Ovary (tissue), 9 donors: ENCODE data around the gene SH3BGR. TPM values are rescaled to one million over a fixed set of nuclear protein-coding genes. Genes with fewer than 3 reads are reported as not detected.
A peak's percentile ranks its signal among the peaks of the same experiment; 100 is the strongest.

Experiments used
- DNase-seq, 5 donors: peaks; one replicate each; pipeline ENCODE4 v3.0.0-alpha.2; 2019 to 2020
- H3K27ac ChIP-seq, 2 donors: fragments of 200-600 bp; one replicate each; pipeline versions ENCODE4 v1.5.1 to v1.8.0; 2019 to 2022
- H3K27me3 ChIP-seq: fragments of 200-600 bp; one replicate; pipeline ENCODE4 v1.8.0; 2022
- H3K36me3 ChIP-seq: fragments of 200-600 bp; sonication (generic); one replicate; pipeline ENCODE4 v1.5.1; 2019
- H3K4me1 ChIP-seq: one replicate; pipeline ENCODE4 v1.8.1; 2013; ENCODE audit warnings: mild to moderate bottlenecking, moderate library complexity; ENCODE audit not compliant: insufficient read depth
- H3K4me3 ChIP-seq: fragments of 200-600 bp; sonication (generic); one replicate; pipeline ENCODE4 v1.5.1; 2017
- H3K9me3 ChIP-seq, 2 donors: fragments of 200-600 bp in 1 of 2; sonication (generic) in 1 of 2; one replicate each; pipeline versions ENCODE4 v1.5.1 to v1.8.1; 2013 to 2019; ENCODE audit warnings: mild to moderate bottlenecking in 1 of 2, moderate library complexity in 1 of 2
- CTCF ChIP-seq, 3 donors: fragments of 450-650 bp in 2 of 3; fragments of 200-600 bp in 1 of 3; IDR thresholded peaks; one replicate each; pipeline versions ENCODE4 v1.5.1 to v1.8.0; 2016 to 2022; ENCODE audit warnings: antibody characterized with exemption in 3 of 3, mild to moderate bottlenecking in 1 of 3
- EP300 ChIP-seq: sonication (generic); formaldehyde crosslinking; IDR thresholded peaks from one replicate; pipeline ENCODE4 v1.6.1; 2017; ENCODE audit warnings: antibody characterized with exemption
- POLR2A ChIP-seq: fragments of 450-650 bp; IDR thresholded peaks from one replicate; pipeline ENCODE4 v1.6.1; 2017; ENCODE audit warnings: antibody characterized with exemption, mild to moderate bottlenecking, moderate library complexity
- WGBS, 3 donors: extraction: QIAGEN DNeasy Blood & Tissue Kit in 1 of 3; methylation state at CpG; one replicate each; pipeline versions ENCODE4 v1.1.5 to v1.1.7; 2013 to 2017; 5-methylcytosine and 5-hydroxymethylcytosine counted together
- intact Hi-C, 4 donors: fragments of 100-400 bp; cut with DNase I; formaldehyde crosslinking; loops; one replicate each; pipeline versions ENCODE4 v1.11.0 to v1.15.1; 2022 to 2023
- polyA plus RNA-seq, 2 donors: library from polyadenylated mRNA; stranded (reverse); fragments of 200-250 nt in 1 of 2; fragments of 350-450 nt in 1 of 2; fragmentation: Illumina TruSeq in 1 of 2; extraction: RNeasy Lipid Tissue Mini Kit (QIAGEN cat#74804) in 1 of 2; gene quantifications; one replicate each; pipeline ENCODE4 v1.2.3, GENCODE V29; 2013 to 2014
- total RNA-seq, 7 donors: library from RNA; depleted of rRNA in 2 of 7; stranded (reverse); fragments of >200 nt in 2 of 7; fragmentation: NEBNext Ultra II Directional in 3 of 7; extraction: Animal tissue kit (Norgen Biotek cat#: 25700) in 3 of 7; gene quantifications; one replicate each; pipeline versions ENCODE4 v1.1.0 to v1.2.4, GENCODE V29; 2016 to 2023
- donor health status: DM: no; HTN: no; CAD: no; lungs with moderate emphysema.
- donor health status: DM: no; HTN: no; CAD: no.
- donor health status: Bipolar disorder and iron deficiency.
- donor health status: DM: yes; HTN: yes; CAD: no.
- donor health status: DM: no; HTN: no; CAD: no.
- donor health status: DM: yes; HTN: yes; CAD: no.

SH3BGR gene
- total and polyA plus RNA-seq, 9 donors, result 1.1 to 16.2 (median 3.0) TPM

DNA sequence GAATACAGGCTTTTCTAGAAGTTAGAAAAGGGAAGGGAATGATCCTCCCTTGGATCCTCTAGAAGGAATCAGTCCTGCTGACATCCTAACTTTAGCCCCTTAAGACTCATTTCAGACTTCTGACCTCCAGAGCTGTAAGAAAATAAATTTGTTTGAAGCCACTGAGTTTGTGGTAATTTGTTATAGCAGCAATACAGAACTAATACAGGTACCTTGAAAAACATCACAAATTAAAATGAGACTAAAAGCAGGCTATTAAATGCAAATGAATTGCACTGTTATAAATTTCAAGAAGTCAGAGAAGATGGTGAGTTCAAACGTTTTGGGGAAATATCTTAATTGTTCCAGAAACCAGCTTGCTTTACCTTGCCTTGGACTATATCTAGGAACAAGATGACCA is 12.5 kb upstream of the SH3BGR start:
- Histone ChIP-seq H3K4me1 (no peaks in the 10 kb centered on the region), H3K9me3 (no peaks in the 10 kb centered on the region), H3K4me3 (no peak overlapping the region), H3K27me3 (no peaks in the 10 kb centered on the region), H3K36me3 (no peaks in the 10 kb centered on the region), H3K27ac (no peak overlapping the region)
- TF ChIP-seq EP300, result no peak
- TF ChIP-seq POLR2A, result no peak
- TF ChIP-seq CTCF (IDR thresholded peaks at IDR 0.05), result no peak
- DNase-seq, result no peak
- intact Hi-C loops, result no loop called here
- WGBS, 3 donors, result 34 to 43% (median 40%) methylated on average over 1 of the region's 1 CpG

GRCh38 chr21:39441502-39442475 is 10.0 kb upstream of the SH3BGR start:
- intact Hi-C loops, result no loop called here
- whole genome bisulfite sequencing, 3 donors, result 21 to 24% (median 24%) methylated on average over 13 of the region's 13 CpGs
- Histone ChIP-seq H3K9me3 (no peaks in the 10 kb centered on the region), H3K27me3 (no peaks in the 10 kb centered on the region), H3K4me1 (peaks cover 4% of the 10 kb centered on the region), H3K27ac (no peak overlapping the region), H3K4me3 (no peak overlapping the region), H3K36me3 (no peaks in the 10 kb centered on the region)
- TF ChIP-seq POLR2A, result no peak
- no peak for TF ChIP-seq CTCF (IDR thresholded peaks at IDR 0.05)
- TF ChIP-seq EP300, result no peak
- DNase-seq, result no peak

DNA sequence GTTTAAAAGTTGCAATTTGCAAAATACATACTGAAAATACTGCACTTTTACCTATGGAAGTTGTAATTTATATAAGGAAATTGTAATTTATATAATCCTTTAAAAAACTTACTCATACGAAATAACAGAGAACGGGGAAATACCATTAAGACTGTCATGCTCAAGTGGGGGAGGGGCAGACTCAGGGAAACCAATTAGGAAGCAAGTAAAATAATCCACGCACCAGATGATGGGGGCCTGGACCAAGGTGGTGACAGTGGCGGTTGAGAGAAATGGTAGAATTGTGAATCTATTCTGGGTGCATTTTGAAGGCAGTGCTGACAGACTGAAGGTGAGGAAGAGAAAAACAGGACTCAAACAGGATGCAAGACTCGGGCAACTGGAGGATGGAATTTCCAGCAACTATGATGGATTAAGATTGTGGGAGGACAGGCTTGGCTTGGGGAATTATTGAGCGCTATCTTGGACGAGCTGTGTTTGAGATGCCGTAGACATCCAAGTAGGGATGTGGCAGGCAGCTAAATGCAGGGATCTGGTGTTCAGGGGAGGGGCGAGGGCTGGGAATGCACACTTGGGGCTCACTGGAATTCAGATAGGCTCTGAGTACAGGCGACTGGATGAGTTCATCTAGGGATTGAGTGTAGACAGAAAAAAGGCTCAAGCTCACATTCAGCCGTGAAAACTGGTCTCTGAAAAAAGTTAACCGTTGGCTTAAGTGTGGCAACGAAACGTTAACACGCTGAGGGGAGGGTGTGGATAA is 7.2 kb upstream of the SH3BGR start:
- Histone ChIP-seq H3K36me3 (no peaks in the 10 kb centered on the region), H3K27me3 (no peaks in the 10 kb centered on the region), H3K27ac (no peak overlapping the region), H3K9me3 (no peaks in the 10 kb centered on the region), H3K4me1 (peaks cover 4% of the 10 kb centered on the region), H3K4me3 (peak overlapping the region; percentile 96)
- intact Hi-C loops, result no loop called here
- WGBS, 3 donors, result 9 to 17% (median 10%) methylated on average over 15 of the region's 15 CpGs
- TF ChIP-seq EP300, result no peak
- no peak for TF ChIP-seq CTCF (IDR thresholded peaks at IDR 0.05)
- TF ChIP-seq POLR2A, result no peak
- DNase-seq, result peak in 1 of 5 donors; percentile 40

- peak; percentile 87 to 95 (median 93) for DNase-seq
- intact Hi-C loops, result no loop called here
- H3K27me3 ChIP-seq, result no peaks in the 10 kb centered on the region
- no peaks in the 10 kb centered on the region for H3K36me3 ChIP-seq
- H3K4me3 ChIP-seq, result peak within 1 kb of the TSS; percentile 96
- H3K4me1 ChIP-seq, result peaks cover 4% of the 10 kb centered on the region
- TF ChIP-seq EP300 (no peak), POLR2A (peak; percentile 56), CTCF (IDR thresholded peaks at IDR 0.05) (peak in 1 of 3 donors; percentile 28)
- 0 to 1% (median 1%) methylated on average over 57 to 83 of the region's 83 CpGs for WGBS, 3 donors
- H3K9me3 ChIP-seq, result no peaks in the 10 kb centered on the region
- H3K27ac ChIP-seq, result peak within 1 kb of the TSS; percentile 70 to 76
Measured at GRCh38 chr21:39445321-39446269, 6.2 kb upstream of the SH3BGR start, which contains the start of gene LCA5L. Gene LCA5L, minus strand, starts transcription at chr21:39445778. Its CDS starts 17,285 bp downstream, at chr21:39428493.
